Neutrophil (primary cell): ENCODE measurements around the gene DLL3.

Source experiments
- H3K27ac ChIP-seq: fragments of 200-600 bp; sonication (generic); 2 replicates; pipeline ENCODE4 v1.5.1; 2016; ENCODE audit warnings: mild to moderate bottlenecking, moderate library complexity
- H3K27me3 ChIP-seq: fragments of 200-600 bp; sonication (generic); 2 replicates; pipeline ENCODE4 v1.6.0; 2016; ENCODE audit warnings: mild to moderate bottlenecking
- H3K36me3 ChIP-seq: fragments of 200-600 bp; sonication (generic); 2 replicates; pipeline ENCODE4 v1.5.1; 2017
- H3K4me1 ChIP-seq, 2 experiments: fragments of 200-600 bp in 1 of 2; sonication (generic) in 1 of 2; 1 replicate in 1 of 2; 2 replicates in 1 of 2; pipeline versions ENCODE4 v1.5.1 to v1.6.1; 2013 to 2016; ENCODE audit warnings: low read depth in 1 of 2, low read length in 1 of 2, mild to moderate bottlenecking in 1 of 2, moderate library complexity in 1 of 2; ENCODE audit not compliant: control insufficient read depth in 1 of 2, insufficient read depth in 1 of 2
- H3K4me3 ChIP-seq, 2 experiments: fragments of 200-600 bp in 1 of 2; sonication (generic) in 1 of 2; 1 replicate in 1 of 2; 2 replicates in 1 of 2; pipeline ENCODE4 v1.5.1; 2013 to 2016; ENCODE audit warnings: low read depth in 1 of 2, low read length in 1 of 2, mild to moderate bottlenecking in 1 of 2, moderate library complexity in 1 of 2
- H3K9me3 ChIP-seq: fragments of 200-600 bp; sonication (generic); 2 replicates; pipeline ENCODE4 v1.5.1; 2016
- CTCF ChIP-seq: fragments of 200-600 bp; sonication (generic); IDR thresholded peaks from 2 replicates; pipeline ENCODE4 v1.5.1; 2016; ENCODE audit warnings: antibody characterized with exemption

The DLL3 gene

DNA sequence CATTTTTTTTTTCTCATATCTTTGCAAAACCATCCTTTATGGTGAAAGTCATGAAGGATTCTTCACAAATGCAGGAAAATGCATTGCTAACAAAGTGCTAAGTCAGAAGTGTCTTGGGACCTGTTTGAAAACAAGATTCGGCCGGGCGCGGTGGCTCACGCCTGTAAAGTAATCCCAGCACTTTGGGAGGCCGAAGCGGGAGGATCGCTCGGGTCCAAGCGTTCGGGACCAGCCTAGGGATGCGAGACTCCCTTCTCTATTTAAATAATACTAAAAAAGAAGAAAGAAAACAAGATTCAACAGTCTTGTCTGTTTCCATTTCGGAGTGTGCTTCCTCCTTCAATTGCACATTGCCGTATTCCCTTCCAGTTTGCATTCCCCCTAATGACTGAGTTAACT is 33.1 kb downstream of the DLL3 start:
- Histone ChIP-seq H3K36me3 (no peaks in the 10 kb centered on the region), H3K27ac (peak overlapping the region; percentile 64), H3K9me3 (no peaks in the 10 kb centered on the region), H3K4me3 (peak overlapping the region; percentile 68 to 80), H3K27me3 (no peaks in the 10 kb centered on the region), H3K4me1 (peaks cover 10 to 12% of the 10 kb centered on the region in 2 experiments)
- TF ChIP-seq CTCF: no peak

GRCh38 chr19:39532233-39533002 is 33.7 kb downstream of the DLL3 start, which contains the start of gene EID2B:
EID2B (minus strand) TSS chr19:39532852; CDS start chr19:39532802, 50 bp downstream.
- H3K27me3 ChIP-seq: no peaks in the 10 kb centered on the region
- H3K36me3 ChIP-seq: no peaks in the 10 kb centered on the region
- peaks cover 10 to 12% of the 10 kb centered on the region in 2 experiments for H3K4me1 ChIP-seq
- H3K4me3 ChIP-seq: peak within 1 kb of the TSS; percentile 68 to 80
- TF ChIP-seq CTCF: peak; percentile 95
- no peaks in the 10 kb centered on the region for H3K9me3 ChIP-seq
- H3K27ac ChIP-seq: peak within 1 kb of the TSS; percentile 64

GRCh38 chr19:39533003-39533512 is 34.3 kb downstream of the DLL3 start:
- no peak for TF ChIP-seq CTCF
- H3K9me3 ChIP-seq: no peaks in the 10 kb centered on the region
- H3K4me3 ChIP-seq: peak overlapping the region; percentile 68 to 80
- H3K27ac ChIP-seq: no peak overlapping the region
- no peaks in the 10 kb centered on the region for H3K27me3 ChIP-seq
- no peaks in the 10 kb centered on the region for H3K36me3 ChIP-seq
- peaks cover 10 to 12% of the 10 kb centered on the region in 2 experiments for H3K4me1 ChIP-seq

- no peak overlapping the region for H3K4me3 ChIP-seq
- no peaks in the 10 kb centered on the region for H3K36me3 ChIP-seq
- no peak for TF ChIP-seq CTCF
- peaks cover under 1% of the 10 kb centered on the region for H3K27me3 ChIP-seq
- H3K9me3 ChIP-seq: no peaks in the 10 kb centered on the region
- H3K27ac ChIP-seq: no peak overlapping the region
- peaks cover 11 to 12% of the 10 kb centered on the region in 2 experiments for H3K4me1 ChIP-seq
These were observed 35.0 kb downstream of the DLL3 start for GRCh38 chr19:39533791-39534190.

- Histone ChIP-seq H3K27ac (peak overlapping the region; percentile 74), H3K4me1 (peaks cover 8 to 12% of the 10 kb centered on the region in 2 experiments), H3K36me3 (no peaks in the 10 kb centered on the region), H3K4me3 (peak overlapping the region; percentile 70 to 79), H3K27me3 (peaks cover 26% of the 10 kb centered on the region), H3K9me3 (no peaks in the 10 kb centered on the region)
- no peak for TF ChIP-seq CTCF
These were observed 40.4 kb downstream of the DLL3 start for GRCh38 chr19:39539165-39539517.
